HL-60/S4 treated with phorbol 12-myristate 13-acetate at 8.2 ng/mL for 4 days and 3 days (cell line): ENCODE data around the gene EPHX1.

Source experiments
- in situ Hi-C: fragments of 300-500 bp; cut with MboI; formaldehyde crosslinking; loops from 2 replicates; pipeline ENCODE4 v1.15.0; 2022; ENCODE audit warnings: low sequenced_read_pairs

The EPHX1 gene

DNA sequence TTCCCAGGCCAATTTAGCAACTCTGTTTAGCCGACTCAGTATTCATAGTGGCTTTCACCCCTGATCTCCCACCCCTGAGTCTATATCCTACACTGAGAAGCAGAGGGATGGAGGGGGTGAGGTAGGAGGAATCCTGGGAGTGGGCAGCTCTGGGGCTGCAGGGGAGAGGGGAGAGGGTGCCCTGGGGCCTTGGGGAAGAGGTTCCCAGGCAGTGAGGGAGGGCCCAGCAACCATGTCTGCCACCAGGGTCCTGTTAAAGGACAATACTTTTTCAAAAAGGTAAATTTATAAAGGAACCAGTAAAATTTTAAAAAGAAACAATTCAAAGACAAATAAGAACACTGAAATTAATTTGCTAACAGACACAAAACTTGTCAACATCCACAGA, 30.3 kb downstream of the EPHX1 start:
- in situ Hi-C loops = no loop called here

DNA sequence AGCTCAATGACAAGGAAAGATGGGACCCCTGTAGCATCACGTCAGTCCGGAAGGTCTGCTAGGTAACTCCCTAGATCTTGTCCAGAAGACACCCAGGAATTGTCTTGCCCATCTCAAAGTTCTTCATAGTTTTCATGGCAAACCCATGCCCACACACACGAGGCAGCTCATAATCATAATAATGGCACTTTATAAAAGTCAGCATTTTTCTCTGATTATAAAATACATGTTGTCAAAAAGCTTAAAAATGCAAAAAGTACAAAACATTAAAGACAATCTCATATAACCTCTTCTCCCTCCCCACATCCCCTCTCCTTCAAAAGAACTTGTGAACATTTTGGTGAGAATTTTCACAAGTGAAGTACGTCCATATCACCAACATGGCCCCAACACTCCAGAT, 30.8 kb downstream of the EPHX1 start:
- in situ Hi-C loops = no loop called here

DNA sequence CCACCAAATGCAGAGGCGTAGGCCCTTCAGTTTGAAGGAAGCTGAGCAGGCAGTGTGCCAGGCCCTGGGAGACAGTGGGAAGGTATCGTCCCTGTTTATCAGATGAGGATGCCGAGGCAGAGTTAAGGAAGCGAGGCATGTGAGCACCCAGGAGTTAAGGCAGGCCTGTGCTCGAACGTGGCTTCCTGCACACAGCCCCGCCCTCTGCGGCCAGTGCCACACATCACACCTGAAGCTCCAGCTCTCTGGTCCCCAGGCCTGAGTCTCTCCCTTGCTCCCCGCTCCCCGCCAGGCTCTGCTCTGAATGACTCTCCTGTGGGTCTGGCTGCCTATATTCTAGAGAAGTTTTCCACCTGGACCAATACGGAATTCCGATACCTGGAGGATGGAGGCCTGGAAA, 32.1 kb downstream of the EPHX1 start:
- in situ Hi-C loops = no loop called here

DNA sequence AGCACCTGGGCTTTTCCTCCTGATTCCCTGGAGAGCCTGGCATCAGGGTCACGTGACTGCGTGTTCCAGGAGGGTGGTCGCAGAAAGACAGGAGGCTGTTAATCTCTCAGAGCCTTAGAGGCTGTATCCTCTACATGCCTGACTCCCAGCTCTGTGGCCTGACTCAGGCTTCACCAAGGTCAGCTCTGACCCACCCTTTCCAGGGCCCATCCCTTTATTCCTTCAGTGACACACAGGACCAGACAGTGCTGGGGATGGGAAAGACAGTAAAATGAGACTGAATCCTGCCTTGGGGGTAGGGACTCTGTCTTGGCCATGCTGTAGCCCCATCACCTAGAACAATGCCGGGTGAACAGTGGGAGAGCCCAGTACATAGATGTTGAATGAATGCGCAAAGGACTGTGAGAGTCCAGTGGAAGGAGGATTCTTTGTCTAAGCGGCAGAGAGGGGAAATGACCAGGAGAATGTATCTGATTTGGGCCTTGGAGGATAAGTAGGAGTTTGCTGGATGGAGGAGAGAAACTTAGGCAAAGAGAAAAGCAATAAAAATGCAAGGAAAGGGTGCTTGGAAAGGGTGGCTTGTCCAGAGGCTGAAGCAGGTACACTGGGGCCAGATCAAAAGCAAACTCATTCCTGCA, 33.0 kb downstream of the EPHX1 start:
- in situ Hi-C loops = no loop called here

DNA sequence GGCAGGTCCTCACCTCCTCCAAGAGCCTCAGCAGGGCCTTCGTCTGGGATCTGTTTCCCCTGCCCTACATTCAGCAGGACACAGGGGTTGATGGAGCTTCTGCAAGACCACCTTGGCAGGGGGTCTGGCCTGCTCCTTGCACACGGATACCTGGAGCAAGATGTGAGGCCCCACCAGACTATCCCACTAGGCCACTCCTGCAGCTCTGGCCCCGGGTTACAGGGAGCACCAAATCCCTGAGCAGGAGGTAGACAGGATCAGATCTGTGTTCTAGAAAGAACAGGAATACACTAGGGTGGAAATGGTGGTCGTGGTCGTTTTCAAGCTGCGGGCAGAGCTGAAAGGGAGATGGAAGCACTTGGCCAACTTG, 33.5 kb downstream of the EPHX1 start:
- in situ Hi-C loops = no loop called here

DNA sequence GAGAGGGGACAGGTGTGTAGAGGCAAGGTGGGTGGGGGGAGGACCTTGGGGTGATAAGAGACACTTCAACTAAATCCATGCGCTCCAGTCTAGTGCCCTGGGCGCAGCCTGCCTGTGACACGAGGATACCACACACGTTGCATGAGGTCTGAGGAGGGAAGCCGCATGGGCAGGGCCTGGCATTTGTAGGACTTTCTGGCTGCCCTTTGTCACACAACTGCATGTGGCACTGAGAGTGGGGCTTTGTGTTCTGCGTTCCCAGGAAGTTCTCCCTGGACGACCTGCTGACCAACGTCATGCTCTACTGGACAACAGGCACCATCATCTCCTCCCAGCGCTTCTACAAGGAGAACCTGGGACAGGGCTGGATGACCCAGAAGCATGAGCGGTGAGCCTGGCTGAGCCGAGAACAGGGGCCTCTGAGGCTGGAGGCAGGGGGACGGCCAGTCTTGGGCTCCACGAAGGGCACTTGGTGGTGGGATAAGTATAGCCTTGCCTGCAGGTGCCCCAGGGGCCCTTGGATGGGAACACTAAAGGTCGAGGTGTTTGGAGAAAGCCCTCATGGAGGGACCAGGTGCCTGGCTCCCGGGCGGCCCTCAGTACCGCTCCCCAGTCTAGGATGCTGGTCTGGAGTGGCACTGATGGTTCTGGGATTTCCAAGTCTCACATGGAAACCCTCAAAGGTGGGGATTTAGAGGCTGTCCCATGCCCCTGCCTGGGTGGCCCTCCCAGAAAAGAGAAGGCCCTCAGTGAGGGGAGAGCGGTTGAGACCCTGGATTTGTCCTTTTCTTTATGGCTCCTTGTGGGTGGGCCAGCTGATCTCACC, 34.5 kb downstream of the EPHX1 start:
- in situ Hi-C loops = no loop called here

DNA sequence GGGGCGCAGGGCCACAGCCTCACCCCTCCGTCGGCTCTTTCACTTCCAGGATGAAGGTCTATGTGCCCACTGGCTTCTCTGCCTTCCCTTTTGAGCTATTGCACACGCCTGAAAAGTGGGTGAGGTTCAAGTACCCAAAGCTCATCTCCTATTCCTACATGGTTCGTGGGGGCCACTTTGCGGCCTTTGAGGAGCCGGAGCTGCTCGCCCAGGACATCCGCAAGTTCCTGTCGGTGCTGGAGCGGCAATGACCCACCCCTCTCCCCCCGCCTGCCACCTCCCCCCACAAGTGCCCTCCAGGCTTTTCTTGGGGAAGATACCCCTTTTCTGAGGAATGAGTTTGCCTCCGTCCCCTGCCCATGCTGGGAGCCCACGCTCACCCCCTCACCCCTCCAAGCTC, 35.2 kb downstream of the EPHX1 start:
- in situ Hi-C loops = no loop called here

DNA sequence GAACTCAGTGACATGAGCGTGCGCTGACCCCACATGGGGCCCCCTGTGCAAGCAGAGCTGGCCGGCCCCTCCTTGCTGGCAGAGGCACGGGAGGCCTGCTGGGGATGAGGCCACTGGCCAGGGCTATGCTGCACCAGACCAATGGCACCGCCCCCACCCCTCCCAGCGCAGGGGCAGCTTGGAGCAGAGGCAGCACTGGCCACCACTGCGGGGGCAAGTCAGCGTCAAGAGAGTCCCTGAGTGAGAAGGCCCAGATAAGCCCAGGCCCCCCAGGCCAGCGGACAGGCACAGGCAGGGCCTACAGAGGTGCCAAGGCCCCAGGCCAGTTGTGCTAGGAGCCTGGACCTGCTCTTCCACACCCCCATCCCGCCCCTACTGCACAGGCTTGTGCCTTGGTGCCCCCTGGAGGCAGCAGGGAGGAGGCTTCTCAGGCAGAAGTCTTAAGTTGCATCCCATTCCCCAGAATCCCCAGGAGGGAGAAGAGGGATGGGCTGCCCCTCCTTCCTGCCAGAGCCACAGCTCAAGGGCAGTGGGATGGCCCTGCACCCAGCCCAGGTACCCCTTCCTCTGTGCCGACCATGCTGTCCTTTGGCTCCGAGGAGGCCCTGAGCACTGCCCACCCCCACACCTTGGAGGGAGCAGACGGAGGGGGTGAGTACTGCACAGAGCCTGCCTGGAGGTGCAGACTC, 35.8 kb downstream of the EPHX1 start:
- in situ Hi-C loops = no loop called here

DNA sequence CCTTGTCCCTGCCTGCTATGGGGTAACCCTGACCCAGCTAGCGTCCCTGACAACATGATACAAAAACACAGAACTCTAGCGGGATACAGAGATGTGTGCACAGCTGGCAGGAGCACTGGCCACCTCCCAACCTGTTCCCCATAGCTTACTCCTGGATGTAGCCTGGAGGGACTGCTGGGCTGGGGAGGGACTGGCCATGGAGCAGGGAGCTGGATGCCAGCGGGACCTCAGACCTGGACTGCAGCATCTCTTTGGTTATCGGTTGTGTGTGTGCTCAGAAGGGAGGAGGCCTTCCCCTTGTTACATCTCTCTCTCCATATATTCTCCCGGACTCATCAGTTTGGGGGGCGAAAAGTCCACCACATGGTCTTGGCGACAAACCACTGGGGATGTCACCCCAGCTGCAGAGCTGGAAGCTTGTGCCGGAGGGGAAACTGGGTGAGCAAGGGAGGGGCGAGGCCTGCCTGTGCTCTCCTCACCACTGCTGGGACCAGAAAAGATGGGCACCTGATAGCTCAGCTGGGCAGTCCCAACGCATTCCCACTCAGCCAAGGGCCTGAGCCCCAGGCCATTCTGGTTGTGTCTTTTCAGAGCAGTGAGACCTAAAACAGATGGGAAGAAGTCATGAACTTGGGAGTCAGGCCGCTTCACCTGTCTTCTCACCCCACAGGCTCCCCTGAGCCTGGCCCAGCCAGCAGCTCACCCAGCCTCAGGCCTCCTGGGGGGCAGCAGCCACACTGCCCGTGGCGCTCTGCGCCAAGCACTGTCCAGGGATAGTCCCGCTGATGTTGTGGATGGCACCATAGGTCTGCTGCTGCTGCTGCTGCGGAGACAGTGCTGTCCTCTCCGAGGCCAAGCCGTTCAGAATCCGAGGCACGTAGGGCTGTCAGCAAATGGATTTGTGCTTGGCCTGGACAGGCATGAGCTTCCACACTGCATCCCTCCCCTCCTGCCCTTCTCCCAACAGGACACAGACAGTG, 36.7 kb downstream of the EPHX1 start:
- in situ Hi-C loops = no loop called here

DNA sequence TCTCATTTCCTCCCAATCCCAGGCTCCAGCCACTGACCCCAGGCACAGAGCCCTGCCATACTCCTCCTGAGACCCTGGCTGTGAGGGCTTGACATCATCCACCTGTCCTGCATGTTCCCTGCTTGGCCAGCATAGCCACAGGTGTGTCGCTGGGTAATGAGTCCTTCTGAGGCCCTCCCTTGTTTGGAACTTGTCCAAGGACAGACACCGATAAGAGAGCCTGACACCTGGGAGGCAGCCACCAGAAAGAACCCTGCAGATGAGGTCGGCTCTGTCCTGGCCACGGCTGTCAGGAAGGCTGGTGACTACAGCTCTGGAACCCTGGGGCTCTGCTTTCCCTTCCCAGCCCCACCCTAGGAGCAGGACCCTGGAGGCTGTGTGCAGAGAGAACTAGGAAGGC, 37.7 kb downstream of the EPHX1 start:
- in situ Hi-C loops = no loop called here

DNA sequence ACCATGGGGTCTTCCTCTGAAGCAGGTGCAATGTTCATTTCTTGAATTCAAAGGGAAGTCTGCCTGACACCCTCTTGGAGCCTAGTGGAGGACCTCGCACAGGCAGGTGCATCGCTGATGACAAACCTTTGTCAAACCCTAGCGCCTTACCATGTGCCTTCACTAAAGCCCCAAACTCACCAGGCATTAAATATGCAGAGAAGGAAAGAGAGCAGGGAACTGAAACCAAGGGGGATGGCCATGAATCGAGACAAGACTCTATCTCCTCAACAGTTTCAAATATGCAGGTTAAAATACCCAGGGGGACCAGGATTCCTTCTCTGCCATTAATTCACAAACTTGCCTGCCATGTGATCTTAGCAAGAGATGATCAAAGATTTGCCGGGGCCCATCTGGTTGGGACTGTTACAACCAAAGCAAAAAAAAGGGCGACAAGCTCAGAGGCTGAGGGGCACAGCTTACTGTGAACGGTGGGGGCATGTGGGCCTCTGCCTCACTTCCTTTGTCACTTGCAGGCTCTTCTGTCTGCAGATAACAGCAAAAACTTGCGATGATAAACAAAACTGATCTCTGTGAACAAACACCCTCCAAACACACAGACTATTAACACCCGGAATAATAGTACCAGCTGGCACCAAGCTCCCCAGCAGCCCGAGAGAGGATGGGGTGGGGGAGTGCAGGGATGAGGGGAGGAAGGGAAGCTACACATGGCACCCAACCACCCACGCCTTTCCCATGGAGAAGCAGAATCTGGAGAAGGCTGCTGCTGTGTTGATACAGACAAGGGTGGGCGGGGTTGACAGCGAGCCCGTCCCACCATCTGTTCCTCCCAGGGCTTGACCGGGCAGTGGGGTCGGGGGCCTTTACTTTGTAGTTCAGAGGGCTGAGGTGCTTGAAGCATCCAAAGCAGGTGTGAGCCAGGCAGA, 38.4 kb downstream of the EPHX1 start:
- in situ Hi-C loops = no loop called here

DNA sequence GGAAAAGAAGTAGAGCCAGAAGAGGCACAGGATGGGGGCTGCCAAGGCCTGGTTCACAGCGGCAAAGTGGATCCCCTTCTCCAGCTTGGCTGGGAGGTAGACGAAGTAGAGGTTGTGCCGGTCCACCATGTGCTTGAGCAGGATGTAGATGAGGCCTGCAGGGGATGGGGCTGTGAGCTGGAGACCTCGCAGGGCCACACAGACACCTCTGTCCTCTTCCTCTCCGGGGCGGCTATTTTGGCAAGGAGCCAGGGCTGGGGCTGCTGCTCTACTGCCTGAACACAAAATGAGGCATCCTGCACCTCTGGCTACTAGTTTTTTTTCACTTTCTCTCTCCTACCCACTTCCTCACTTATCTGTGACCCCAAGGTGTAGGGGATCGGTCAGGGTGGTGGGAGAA, 40.0 kb downstream of the EPHX1 start:
- in situ Hi-C loops = no loop called here

DNA sequence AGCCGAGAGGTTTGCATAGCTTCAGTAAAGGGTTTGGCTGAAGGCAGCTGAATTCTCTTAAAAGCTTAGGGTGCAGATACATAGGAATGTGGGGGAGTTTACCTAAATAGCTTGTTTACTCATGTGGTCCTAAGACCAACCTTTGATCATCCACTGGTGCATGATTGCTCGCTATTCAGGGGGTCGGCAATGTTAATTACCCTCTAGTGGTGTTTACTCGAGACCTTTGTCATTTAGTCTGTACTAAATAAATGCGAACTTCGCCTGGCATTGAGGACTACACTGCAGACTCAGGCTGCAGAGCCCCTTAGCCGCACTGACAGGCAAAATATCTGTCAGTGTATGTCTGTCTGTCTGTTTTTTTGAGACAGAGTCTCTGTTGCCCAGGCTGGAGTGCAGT, 40.4 kb downstream of the EPHX1 start:
- in situ Hi-C loops = no loop called here

DNA sequence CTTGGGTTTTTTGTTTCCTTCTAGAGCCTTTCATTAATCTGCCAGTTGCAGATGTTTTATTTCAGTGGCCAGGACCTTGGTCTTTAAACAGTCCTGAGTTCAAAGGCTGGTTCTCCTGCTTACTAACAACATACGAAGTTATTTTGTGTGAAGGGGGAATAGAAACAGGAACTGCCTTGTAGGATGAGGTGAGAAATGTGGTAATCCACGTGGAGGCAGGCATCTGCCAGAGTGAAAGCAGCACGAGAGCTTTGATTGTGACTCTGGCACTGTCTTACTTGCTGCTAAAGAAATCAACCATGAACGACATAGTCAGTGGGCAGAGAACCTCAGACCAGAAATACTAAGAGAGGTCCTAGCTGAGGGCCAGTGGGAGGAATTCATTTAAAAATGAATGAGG, 41.9 kb downstream of the EPHX1 start:
- in situ Hi-C loops = no loop called here

DNA sequence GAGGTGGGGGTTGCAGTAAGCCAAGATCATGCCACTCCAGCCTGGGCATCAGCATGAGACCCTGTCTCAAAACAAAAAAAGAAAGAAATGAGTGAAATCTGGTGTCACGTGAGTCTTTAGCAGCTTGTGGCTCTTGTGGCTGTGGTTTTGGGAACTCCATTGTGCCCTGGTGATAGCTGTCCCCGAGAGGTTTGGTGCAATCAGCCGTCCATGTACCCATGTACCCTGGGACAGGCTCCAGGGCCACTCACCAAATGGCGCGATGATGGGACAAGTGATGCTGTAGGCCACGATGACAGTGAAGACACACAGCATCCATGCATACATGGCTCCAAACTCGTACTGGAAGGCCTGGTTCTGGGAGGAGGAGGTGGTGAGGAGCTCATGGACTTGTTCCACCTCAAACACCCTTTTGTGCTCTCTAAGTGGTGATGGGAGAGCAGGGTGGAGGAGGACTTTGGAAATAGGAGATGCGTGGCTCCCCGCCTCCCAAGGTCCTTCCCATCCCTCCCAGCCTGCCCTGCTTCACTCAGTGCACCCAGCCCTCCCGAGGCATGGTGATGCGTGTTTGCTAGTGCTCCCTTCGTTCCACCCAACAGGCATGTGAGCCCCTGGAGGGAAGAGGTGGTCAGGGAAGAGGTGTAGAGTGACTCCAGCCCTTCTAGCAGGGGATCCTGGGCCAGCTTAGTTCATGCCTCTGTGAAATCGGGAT, 42.6 kb downstream of the EPHX1 start:
- in situ Hi-C loops = no loop called here

DNA sequence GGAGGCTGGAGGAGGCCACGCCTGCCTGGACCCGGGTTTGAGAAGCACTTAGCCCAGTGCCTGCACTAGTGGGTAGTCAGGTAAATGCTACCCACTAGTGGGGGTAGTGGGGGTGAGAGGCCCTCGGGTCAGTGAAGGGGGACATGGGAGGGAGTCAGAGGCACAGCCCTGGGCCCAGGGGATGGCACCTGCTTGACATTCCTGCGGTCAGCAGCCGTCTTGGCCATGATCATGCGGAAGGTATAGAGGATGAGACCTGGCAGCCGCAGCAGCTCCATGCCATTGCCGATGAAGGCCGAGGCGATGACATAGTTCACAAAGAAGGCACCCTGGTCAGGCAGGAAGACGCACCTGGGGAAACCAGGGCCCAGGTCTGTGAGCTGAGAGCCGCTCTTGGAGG, 43.5 kb downstream of the EPHX1 start:
- in situ Hi-C loops = no loop called here

DNA sequence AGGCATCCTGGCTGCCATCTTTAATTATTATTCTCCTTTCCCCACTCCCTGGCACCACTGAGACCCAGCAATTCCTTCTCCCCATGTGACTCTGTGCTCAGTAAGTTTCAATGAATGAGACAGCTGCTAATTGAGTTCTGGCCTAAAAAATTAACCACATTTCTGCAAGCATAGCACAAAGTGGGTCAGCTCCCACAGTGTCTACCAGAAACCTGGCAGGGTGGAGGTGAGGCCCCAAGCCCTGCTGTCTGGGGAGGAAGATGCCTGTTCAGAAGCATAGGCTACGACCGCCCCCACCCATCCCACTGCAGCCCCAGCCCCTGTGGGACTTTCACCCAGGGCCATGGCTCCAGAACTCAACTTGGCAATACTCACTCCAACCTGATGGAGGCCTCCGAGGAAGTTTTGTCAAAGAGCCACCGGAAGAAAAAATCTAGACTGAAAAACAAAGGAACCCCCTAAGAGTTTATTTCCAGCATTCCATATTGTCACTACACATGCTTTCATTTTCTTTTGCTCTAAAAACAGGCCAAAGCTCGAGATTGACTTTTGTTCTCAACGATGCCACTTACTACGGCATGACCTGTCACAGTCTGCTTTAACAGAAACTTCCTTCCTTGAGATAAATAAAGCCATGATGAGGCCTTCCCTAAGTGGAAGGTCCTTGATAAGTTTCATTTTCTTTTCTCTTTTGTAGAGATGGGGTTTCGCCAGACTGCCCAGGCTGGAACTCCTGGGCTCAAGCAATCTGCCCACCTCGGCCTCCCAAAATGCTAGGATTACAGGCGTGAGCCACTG, 45.8 kb downstream of the EPHX1 start:
- in situ Hi-C loops = no loop called here

DNA sequence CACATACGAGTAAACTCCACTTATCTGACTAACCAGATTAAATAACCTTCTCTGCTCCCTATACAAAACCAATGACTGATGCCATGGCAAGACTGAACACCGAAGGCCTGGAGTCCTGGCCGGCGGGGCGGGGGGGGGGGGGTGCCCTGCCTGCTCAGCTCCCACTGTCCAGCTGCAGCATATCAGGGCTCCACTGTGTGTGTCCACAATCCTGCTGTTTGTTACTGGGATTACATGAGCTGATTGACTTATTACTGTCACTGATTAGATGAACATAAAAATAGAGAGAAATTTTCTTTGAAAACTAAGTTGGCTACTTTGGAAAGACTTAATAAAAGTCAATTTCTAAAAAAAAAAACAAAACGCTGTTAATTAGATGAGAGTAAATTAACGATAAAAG, 47.3 kb downstream of the EPHX1 start:
- in situ Hi-C loops = no loop called here

DNA sequence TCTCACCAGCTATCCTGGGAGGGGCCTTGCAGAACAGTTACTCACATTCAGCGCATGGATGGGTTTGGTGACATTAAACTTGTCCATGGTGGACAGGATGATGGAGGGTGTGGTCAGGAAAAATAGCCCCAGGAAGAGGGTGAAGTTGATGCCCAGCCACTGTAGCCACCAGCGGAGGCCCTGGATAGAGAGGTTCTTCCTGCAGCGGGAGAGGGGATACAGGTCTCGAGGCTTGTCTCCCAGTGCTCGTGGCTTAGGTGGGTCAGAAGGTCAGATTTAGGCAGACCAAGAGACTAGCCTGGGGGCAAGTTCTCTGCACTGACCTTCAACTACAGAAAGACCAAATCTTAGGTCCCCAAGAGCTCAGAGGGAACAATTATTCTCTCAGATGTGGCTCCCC, 49.2 kb downstream of the EPHX1 start:
- in situ Hi-C loops = no loop called here
